G401.6 (cell line): ENCODE results near the gene VSTM1.
"Not testable (repeated sequence)": the region's sequence is repeated elsewhere in the genome, so short reads cannot be mapped to it uniquely, and the experiment has no call there.

Experiments
- FAIRE-seq: peaks from 2 replicates; lab custom pipeline; 2012; peaks lifted over from hg19 to GRCh38; lab: Jason Lieb, UNC

The VSTM1 gene

DNA sequence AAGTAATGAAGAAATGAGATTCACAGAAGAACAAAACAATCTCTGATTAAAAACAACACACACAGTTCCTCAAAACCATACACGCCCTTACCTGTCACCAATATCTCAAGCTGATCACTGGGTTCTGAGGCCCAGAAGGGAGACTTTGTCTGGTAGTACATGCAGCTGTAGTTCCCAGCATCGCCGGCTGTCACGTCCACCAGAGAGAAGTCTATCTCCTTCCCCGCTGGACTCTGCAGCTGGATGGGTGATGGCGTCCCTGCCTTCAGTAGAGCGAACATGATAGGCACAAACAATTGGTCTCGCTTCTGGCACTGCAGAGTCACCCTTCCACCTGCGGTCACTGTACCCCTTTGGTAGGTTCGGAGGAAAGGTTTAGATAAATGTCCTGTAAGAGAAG, 10.1 kb upstream of the VSTM1 start:
- no peak for FAIRE-seq

GRCh38 chr19:54069470-54069869, 5.8 kb upstream of the VSTM1 start:
- FAIRE-seq = no peak

GRCh38 chr19:54062643-54063042, 1.1 kb downstream of the VSTM1 start:
- no peak for FAIRE-seq

DNA sequence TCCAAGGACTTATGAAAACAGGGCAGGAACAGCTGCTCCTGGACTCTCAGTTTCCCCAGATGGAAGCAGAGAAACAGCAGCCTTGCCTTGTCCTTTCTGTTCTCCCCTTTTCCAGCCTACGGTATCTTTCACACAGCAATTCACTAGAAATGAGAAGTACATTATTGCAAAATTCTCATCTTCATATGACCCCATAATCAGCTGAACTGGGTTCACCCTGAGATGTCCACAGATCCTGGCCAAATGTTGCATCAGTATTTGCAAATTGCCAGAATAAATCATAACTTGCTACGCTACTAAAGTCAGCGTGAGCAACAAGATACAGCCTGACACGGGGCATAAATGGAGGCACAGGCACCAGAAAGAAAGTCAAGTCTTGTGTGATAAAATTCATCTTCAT, 16.1 kb downstream of the VSTM1 start:
- no peak for FAIRE-seq

GRCh38 chr19:54045771-54046170, 17.9 kb downstream of the VSTM1 start:
- FAIRE-seq = no peak

DNA sequence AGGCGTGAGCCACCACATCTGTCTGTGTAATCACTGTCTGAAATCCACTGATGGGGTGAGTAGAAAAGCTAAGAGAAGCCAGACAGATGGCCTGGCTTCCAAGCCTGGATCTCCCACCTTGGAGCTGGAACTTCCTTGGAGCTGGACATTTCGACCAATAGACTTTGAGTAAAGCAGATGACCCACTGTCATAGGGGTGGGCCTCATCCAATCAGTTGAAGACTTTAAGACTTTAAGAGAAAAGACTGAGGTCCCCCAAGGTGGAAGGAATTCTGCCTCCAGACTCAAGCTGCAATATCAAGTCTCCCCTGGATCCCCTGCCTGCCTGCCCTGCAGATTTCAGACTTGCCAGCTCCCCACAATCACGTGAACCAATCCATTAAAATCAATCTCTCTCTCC, 20.7 kb downstream of the VSTM1 start:
- no peak for FAIRE-seq

GRCh38 chr19:54041969-54042606, 21.6 kb downstream of the VSTM1 start:
- peak; percentile 97 for FAIRE-seq

- no peak for FAIRE-seq
Observed at GRCh38 chr19:54040003-54040402, 23.7 kb downstream of the VSTM1 start.

DNA sequence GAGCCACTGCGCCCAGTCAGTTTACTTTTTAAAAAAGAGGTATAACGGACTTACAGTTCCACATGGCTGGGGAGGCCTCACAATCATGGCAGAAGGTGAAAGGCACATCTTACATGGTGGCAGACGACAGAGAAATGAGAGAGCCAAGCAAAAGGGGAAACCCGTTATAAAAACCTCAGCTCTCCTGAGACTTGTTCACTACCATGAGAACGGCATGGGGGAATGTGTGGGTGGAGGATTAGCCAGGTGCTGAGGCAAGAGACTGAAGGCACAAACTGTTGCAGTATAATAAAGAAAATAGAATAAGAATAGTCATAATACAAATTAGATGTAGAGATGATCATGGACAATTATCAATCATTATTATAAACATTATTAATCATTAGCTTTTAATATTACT, 27.2 kb downstream of the VSTM1 start:
- FAIRE-seq = not testable (repeated sequence)

DNA sequence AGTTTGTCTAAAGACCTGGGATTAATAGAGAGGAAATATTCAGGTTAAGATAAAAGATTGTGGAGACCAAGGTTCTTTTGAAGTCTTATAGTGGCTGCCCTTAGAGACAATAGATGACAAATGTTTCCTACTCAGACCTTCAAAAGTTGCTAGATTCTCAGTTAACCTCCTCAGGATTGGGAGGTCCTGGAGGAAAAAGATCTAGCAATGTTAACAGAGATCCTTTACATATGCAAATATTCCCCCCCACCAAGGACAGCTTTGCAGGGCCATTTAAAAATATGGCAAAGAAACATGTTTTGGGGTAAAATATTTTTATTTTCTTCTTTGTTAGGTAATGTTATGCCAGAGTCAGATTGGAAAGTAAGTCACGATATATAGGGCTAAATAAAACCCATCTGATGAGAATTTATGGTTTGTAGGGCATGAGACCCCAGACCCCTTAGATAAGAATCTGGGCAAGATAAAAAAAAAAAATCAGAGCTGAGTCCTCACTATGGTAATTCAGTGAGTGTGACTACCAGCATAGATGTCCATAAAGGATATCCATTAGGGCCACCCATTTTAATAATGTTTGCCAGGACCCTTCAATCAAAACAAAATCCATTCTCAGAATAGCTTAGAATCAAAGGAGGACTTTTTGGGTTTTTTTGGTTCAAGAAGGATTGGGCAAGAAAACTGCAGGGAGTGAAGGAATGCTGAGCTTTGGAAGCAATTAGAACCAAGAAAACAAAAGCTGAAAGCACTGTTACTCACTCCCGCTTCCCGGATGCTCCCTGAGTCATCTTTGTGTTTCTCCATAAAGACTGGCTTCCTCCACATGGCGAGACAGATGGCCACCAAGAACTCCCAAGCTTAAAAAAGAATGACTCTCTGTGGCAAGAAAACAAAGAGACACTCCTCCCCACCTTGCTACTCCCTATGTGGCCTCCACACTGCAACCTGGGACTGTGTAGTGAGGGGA, 28.2 kb downstream of the VSTM1 start:
- FAIRE-seq = no peak

DNA sequence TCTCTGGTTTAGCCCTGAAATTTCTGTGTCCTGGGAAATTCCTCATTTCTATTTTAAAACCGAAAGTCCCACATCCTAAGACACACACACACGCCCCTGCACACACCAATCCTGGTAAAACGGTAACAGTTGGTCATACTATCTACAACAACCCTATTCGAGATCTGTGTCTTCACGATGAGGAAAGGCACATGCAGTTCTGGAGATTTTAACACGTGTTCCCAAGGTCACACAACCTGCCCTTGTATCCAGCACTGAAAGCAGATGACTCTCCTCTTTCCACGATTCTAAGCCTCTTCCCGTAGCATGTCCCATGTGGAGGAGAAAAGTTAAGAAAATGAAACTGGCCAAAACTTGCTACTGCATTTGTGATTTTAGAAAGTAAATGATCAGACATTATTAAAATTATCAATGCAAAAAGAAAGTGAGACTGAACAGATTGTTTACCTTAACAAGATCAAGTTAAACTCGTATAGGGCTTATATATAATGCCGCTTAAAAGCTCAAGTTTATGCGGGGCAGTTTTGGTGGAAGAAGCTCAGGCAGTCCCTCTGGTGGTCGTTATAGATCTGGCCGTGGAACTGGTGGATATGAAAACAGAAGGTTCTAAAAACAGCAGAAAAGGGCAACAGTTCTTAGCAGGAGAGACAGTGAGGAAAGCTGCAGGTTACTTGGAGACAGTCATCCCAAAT, 32.7 kb downstream of the VSTM1 start:
- FAIRE-seq = peak; percentile 77

- FAIRE-seq = no peak
Observed at GRCh38 chr19:54029930-54030490, 33.7 kb downstream of the VSTM1 start.

DNA sequence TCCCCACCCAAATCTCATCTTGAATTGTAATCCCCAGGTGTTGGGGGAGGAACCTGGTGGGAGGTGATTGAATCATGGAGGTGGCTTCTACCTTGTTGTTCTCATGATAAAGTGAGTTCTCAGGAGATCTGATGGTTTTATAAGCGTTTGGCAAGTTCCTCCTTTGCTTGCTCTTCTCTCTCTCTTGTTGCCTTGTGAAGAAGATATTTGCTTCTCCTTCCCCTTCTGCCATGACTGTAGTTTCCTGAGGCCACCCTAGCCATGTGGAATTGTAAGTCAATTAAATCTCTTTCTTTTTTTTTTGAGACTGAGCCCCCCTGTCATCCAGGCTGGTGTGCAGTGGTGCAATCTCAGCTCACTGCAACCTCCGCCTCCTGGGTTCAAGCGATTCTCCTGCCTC, 34.4 kb downstream of the VSTM1 start:
- no peak for FAIRE-seq

GRCh38 chr19:54026656-54027055, 37.0 kb downstream of the VSTM1 start:
- FAIRE-seq = no peak

GRCh38 chr19:54024660-54025059, 39.0 kb downstream of the VSTM1 start:
- no peak for FAIRE-seq

GRCh38 chr19:54023191-54023590, 40.5 kb downstream of the VSTM1 start:
- FAIRE-seq = no peak

GRCh38 chr19:54021932-54022331, 41.8 kb downstream of the VSTM1 start:
- no peak for FAIRE-seq

DNA sequence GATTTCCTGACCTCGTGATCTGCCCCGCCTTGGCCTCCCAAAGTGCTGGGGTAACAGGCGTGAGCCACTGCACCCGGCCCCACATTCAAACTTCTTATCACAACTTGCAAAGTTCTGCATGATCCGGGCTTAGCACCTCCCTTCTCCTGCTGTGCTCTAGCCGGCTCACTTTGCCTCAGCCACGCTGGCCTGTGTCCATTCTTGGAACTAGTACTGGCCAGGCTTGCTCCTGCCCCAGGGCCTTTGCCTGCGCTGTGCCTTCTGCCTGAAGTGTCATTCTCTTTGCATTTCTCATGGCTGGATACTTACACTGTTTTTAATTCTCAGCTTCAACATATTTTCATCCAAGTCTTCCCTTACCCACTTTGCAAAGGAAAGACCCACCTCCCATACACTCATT, 42.3 kb downstream of the VSTM1 start:
- no peak for FAIRE-seq

GRCh38 chr19:54017261-54017660, 46.4 kb downstream of the VSTM1 start:
- FAIRE-seq = no peak

DNA sequence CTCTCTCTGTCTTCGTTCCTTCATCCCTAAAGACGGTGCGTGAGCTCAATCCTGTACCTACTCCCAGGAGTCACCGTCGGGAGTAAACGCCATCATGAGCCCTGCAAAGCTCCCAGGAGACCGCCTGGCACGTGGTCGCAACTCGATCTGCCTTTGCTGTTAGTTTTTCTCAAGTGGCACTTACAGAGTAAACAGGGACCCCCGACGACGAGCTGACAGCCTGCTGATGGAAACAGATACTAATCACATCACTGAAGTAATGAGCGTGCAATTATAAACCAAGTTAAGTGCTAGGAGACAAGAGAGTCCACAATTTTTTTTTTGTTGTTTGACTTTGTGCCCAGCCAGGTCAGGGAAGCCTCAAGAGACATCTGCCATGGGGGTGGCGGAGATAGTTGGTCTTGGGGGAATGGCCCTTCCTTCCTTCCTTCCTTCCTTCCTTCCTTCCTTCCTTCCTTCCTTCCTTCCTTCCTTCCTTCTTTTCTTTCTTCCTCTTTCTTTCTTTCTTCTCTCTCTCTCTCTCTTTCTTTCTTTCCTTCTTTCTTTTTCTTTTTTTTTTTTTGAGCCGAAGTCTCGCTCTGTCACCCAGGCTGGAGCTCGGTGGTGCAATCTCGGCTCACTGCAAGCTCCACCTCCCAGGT, 48.7 kb downstream of the VSTM1 start:
- no peak for FAIRE-seq

DNA sequence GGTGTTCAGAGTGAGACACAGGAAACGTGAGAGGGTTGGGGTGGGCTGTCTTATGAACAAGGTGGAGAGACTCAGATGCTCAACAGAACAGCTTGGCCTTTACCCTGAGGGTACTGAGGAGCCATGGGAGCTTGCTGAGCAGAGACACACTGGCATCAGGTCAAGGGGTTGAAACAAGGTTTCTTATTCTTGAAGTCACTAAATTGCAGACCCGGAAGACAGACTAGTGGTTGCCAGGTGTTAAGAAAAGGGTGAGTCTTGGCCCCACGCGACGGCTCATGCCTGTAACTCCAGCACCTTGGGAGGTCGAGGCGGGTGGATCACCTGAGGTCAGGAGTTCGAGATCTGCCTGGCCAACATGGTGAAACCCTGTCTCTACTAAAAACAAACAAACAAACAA, 49.8 kb downstream of the VSTM1 start:
- FAIRE-seq = no peak

DNA sequence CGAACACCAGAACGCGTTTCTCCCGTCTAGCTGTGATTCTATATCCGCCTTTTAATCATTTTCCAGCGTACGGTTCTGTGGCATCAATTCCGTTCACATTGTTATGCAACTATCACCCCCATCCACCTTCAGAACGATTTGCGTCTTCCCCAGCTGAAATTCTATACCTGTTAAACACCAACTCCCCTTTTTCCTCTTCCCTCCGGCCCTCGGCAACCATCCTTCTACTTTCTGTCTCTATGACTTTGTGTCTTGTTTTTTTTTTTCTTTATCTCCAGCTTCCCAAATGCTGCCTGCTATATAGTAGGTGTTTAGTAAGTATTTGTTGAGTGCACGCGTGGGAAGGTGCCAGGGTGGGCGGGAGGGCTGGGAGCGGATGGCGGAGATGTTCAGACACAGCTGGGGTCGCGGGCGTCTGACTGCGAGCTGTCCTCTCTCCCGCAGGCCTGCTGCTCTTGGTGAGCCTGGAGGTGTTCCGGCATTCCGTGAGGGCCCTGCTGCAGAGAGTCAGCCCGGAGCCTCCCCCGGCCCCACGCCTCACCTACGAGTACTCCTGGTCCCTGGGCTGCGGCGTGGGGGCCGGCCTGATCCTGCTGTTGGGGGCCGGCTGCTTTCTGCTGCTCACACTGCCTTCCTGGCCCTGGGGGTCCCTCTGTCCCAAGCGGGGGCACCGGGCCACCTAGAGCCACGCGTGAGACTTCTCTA, 52.0 kb downstream of the VSTM1 start:
- FAIRE-seq = no peak
